ENCODE results near the gene NKTR.

NKTR gene

DNA sequence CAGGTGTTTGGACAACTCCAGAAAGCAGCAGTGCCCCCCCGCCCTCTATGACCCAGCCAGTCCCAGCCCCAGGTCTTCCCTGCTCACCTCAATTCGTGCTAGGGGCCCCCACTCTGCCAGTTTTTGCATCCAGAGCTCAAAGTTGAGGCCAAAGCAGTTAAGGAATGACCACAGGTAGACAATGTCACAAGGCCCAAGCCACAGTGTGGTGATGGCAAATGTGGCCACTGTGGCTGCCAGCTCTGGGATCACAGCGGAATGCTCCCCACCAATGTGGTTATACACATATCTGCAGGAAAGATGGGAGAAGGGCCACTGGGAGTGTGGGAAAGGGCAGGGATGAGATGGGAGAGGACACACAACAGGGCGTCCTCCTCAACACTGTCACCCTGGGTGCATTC is 93.0 kb downstream of the NKTR start:
- POLR2A ChIA-PET = no interaction called here
- Histone ChIP-seq H3K27ac (ENCODE audit: extremely low read depth, low read depth, low read length) (no peak overlapping the region), H3K36me3 (ENCODE audit: control insufficient read depth in 2 of 2, insufficient read depth in 1 of 2, low read length in 2 of 2) (no peaks in the 10 kb centered on the region), H3K9me3 (ENCODE audit: control insufficient read depth, insufficient read depth, low read depth, low read length) (no peaks in the 10 kb centered on the region), H3K4me3 (ENCODE audit: low read depth, low read length) (no peak overlapping the region), H3K4me1 (ENCODE audit: control insufficient read depth, insufficient read depth, low read length) (no peaks in the 10 kb centered on the region)
- CTCF ChIA-PET = no interaction called here
- TF ChIP-seq RBAK (tag by site-specific recombination; IDR thresholded peaks at IDR 0.05) (no peak), ZNF626 (tag by site-specific recombination; IDR thresholded peaks at IDR 0.05) (no peak), ZNF76 (tag by site-specific recombination; IDR thresholded peaks at IDR 0.05; ENCODE audit: borderline replicate concordance, low read depth) (no peak), MEIS1 (CRISPR knock-in tag; IDR thresholded peaks at IDR 0.05; ENCODE audit: borderline replicate concordance) (no peak), ZNF571 (tag by site-specific recombination; IDR thresholded peaks at IDR 0.05) (no peak), KLF10 (tag by site-specific recombination; IDR thresholded peaks at IDR 0.05) (no peak), ZNF514 (tag by site-specific recombination; IDR thresholded peaks at IDR 0.05) (no peak), ZNF791 (tag by site-specific recombination; IDR thresholded peaks at IDR 0.05) (no peak), ZNF670 (tag by site-specific recombination; IDR thresholded peaks at IDR 0.05; ENCODE audit: low read depth) (no peak)
- TF ChIP-seq, protein P1, sequence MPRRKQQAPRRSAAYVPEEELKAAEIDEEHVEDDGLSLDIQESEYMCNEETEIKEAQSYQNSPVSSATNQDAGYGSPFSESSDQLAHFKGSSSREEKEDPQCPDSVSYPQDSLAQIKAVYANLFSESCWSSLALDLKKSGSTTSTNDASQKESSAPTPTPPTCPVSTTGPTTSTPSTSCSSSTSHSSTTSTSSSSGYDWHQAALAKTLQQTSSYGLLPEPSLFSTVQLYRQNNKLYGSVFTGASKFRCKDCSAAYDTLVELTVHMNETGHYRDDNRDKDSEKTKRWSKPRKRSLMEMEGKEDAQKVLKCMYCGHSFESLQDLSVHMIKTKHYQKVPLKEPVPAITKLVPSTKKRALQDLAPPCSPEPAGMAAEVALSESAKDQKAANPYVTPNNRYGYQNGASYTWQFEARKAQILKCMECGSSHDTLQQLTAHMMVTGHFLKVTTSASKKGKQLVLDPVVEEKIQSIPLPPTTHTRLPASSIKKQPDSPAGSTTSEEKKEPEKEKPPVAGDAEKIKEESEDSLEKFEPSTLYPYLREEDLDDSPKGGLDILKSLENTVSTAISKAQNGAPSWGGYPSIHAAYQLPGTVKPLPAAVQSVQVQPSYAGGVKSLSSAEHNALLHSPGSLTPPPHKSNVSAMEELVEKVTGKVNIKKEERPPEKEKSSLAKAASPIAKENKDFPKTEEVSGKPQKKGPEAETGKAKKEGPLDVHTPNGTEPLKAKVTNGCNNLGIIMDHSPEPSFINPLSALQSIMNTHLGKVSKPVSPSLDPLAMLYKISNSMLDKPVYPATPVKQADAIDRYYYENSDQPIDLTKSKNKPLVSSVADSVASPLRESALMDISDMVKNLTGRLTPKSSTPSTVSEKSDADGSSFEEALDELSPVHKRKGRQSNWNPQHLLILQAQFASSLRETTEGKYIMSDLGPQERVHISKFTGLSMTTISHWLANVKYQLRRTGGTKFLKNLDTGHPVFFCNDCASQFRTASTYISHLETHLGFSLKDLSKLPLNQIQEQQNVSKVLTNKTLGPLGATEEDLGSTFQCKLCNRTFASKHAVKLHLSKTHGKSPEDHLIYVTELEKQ (tag by site-specific recombination; IDR thresholded peaks at IDR 0.05; ENCODE audit: borderline replicate concordance) = no peak

DNA sequence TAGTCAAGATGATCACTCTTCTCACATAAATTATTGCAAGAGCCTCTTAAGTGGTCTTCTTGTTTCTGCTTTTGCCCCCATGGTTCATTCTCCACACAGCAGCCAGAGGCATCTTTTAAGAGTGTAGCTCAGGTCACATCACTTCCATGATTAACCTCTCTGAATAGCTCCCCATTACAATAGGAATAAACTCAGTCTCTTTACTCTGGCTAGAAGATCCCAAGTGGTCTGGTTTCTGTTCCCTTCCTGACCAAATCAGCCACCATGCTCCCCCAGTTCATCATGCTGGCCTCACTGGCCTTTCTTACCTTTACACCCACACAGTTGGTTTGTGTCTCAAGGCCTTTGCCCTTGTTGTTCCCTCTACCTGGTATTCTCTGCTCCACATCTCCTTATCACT is 93.9 kb downstream of the NKTR start:
- H3K9me3 ChIP-seq (ENCODE audit: control insufficient read depth, insufficient read depth, low read depth, low read length) = no peaks in the 10 kb centered on the region
- POLR2A ChIA-PET = no interaction called here
- no peak overlapping the region for H3K27ac ChIP-seq (ENCODE audit: extremely low read depth, low read depth, low read length)
- H3K36me3 ChIP-seq (ENCODE audit: control insufficient read depth in 2 of 2, insufficient read depth in 1 of 2, low read length in 2 of 2) = no peaks in the 10 kb centered on the region
- CTCF ChIA-PET = interaction anchor here (1.4 kb wide), 1 partner anchor 50 kb away, joined by 4 read pairs; no protein-coding TSS in a partner anchor
- no peaks in the 10 kb centered on the region for H3K4me1 ChIP-seq (ENCODE audit: control insufficient read depth, insufficient read depth, low read length)
- H3K4me3 ChIP-seq (ENCODE audit: low read depth, low read length) = no peak overlapping the region
- TF ChIP-seq, protein P2, sequence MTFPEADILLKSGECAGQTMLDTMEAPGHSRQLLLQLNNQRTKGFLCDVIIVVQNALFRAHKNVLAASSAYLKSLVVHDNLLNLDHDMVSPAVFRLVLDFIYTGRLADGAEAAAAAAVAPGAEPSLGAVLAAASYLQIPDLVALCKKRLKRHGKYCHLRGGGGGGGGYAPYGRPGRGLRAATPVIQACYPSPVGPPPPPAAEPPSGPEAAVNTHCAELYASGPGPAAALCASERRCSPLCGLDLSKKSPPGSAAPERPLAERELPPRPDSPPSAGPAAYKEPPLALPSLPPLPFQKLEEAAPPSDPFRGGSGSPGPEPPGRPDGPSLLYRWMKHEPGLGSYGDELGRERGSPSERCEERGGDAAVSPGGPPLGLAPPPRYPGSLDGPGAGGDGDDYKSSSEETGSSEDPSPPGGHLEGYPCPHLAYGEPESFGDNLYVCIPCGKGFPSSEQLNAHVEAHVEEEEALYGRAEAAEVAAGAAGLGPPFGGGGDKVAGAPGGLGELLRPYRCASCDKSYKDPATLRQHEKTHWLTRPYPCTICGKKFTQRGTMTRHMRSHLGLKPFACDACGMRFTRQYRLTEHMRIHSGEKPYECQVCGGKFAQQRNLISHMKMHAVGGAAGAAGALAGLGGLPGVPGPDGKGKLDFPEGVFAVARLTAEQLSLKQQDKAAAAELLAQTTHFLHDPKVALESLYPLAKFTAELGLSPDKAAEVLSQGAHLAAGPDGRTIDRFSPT (tag by site-specific recombination; IDR thresholded peaks at IDR 0.05) = no peak
- TF ChIP-seq ZNF514 (tag by site-specific recombination; IDR thresholded peaks at IDR 0.05) (no peak), SP7 (tag by site-specific recombination; IDR thresholded peaks at IDR 0.05) (no peak), ZNF837 (tag by site-specific recombination; IDR thresholded peaks at IDR 0.05) (no peak), ZNF16 (tag by site-specific recombination; IDR thresholded peaks at IDR 0.05; ENCODE audit: low read depth) (no peak), ZBTB48 (tag by site-specific recombination; IDR thresholded peaks at IDR 0.05) (no peak), ZNF610 (tag by site-specific recombination; IDR thresholded peaks at IDR 0.05; ENCODE audit: borderline replicate concordance) (no peak), FEZF1 (tag by site-specific recombination; IDR thresholded peaks at IDR 0.05) (no peak)
- TF ChIP-seq, protein P3, sequence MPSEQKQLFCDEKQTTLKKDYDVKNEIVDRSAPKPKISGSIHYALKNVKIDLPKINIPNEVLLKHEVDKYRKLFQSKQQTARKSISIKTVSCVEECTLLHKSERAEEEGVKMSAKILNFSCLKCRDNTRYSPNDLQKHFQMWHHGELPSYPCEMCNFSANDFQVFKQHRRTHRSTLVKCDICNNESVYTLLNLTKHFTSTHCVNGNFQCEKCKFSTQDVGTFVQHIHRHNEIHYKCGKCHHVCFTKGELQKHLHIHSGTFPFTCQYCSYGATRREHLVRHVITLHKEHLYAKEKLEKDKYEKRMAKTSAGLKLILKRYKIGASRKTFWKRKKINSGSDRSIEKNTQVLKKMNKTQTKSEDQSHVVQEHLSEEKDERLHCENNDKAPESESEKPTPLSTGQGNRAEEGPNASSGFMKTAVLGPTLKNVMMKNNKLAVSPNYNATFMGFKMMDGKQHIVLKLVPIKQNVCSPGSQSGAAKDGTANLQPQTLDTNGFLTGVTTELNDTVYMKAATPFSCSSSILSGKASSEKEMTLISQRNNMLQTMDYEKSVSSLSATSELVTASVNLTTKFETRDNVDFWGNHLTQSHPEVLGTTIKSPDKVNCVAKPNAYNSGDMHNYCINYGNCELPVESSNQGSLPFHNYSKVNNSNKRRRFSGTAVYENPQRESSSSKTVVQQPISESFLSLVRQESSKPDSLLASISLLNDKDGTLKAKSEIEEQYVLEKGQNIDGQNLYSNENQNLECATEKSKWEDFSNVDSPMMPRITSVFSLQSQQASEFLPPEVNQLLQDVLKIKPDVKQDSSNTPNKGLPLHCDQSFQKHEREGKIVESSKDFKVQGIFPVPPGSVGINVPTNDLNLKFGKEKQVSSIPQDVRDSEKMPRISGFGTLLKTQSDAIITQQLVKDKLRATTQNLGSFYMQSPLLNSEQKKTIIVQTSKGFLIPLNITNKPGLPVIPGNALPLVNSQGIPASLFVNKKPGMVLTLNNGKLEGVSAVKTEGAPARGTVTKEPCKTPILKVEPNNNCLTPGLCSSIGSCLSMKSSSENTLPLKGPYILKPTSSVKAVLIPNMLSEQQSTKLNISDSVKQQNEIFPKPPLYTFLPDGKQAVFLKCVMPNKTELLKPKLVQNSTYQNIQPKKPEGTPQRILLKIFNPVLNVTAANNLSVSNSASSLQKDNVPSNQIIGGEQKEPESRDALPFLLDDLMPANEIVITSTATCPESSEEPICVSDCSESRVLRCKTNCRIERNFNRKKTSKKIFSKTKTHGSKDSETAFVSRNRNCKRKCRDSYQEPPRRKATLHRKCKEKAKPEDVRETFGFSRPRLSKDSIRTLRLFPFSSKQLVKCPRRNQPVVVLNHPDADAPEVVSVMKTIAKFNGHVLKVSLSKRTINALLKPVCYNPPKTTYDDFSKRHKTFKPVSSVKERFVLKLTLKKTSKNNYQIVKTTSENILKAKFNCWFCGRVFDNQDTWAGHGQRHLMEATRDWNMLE (tag by site-specific recombination; conservative IDR thresholded peaks at IDR 0.05; ENCODE audit: low read depth) = no peak
- TF ChIP-seq, protein P4, sequence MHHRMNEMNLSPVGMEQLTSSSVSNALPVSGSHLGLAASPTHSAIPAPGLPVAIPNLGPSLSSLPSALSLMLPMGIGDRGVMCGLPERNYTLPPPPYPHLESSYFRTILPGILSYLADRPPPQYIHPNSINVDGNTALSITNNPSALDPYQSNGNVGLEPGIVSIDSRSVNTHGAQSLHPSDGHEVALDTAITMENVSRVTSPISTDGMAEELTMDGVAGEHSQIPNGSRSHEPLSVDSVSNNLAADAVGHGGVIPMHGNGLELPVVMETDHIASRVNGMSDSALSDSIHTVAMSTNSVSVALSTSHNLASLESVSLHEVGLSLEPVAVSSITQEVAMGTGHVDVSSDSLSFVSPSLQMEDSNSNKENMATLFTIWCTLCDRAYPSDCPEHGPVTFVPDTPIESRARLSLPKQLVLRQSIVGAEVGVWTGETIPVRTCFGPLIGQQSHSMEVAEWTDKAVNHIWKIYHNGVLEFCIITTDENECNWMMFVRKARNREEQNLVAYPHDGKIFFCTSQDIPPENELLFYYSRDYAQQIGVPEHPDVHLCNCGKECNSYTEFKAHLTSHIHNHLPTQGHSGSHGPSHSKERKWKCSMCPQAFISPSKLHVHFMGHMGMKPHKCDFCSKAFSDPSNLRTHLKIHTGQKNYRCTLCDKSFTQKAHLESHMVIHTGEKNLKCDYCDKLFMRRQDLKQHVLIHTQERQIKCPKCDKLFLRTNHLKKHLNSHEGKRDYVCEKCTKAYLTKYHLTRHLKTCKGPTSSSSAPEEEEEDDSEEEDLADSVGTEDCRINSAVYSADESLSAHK (tag by site-specific recombination; IDR thresholded peaks at IDR 0.05) = no peak
- TF ChIP-seq, protein P5, sequence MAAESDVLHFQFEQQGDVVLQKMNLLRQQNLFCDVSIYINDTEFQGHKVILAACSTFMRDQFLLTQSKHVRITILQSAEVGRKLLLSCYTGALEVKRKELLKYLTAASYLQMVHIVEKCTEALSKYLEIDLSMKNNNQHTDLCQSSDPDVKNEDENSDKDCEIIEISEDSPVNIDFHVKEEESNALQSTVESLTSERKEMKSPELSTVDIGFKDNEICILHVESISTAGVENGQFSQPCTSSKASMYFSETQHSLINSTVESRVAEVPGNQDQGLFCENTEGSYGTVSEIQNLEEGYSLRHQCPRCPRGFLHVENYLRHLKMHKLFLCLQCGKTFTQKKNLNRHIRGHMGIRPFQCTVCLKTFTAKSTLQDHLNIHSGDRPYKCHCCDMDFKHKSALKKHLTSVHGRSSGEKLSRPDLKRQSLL (tag by site-specific recombination; IDR thresholded peaks at IDR 0.05) = no peak
